GM21737 (cell line): ENCODE results near the gene CHPT1.
"Not testable (repeated sequence)": the region's sequence is repeated elsewhere in the genome, so short reads cannot be mapped to it uniquely, and the experiment has no call there.

Experiments
- ATAC-seq: cut with Tn5 transposase; IDR thresholded peaks from one replicate; pipeline ENCODE4 v1.9.1; 2021; ENCODE audit warnings: mild to moderate bottlenecking, moderate library complexity; ENCODE audit not compliant: unreplicated experiment

Gene CHPT1

DNA sequence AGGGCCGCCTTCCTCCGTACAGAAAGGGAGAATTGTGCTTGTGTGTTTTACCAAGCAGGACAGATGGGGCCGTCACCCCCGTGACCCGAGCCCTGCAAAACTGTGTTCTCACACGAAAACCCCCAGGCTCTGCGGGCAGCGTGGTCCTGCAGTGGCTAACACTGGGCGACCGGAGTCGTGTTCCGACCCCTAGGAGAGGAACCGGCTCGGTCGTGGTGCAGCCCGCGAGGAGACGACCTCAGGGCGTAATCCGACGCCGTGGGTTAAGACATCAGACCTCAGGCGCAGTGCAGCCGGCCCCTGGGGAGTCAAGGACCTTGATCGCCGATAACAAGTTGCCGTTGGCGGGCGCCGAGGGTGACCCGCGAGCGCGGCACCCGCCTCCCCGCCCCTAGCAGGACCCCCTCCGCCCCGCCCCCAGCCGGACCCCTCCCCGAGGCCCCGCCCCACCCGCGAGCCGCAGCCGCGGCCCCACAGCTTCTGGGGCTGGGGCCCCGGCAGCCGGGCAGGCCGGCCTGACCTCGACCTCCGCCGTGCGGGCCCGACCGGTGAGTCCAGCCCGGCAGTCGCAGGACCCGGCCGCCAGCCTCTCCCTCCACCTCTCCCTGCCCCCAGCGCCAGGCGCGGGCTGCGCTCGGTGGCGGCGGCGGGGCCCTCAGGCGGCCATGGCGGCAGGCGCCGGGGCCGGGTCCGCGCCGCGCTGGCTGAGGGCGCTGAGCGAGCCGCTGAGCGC, at the start of gene CHPT1:
TSS of gene CHPT1 (plus strand) at position 444 of the 733 bp plus-strand sequence. CDS start at position 666, 222 bp downstream.
- peak; percentile 61 for ATAC-seq

DNA sequence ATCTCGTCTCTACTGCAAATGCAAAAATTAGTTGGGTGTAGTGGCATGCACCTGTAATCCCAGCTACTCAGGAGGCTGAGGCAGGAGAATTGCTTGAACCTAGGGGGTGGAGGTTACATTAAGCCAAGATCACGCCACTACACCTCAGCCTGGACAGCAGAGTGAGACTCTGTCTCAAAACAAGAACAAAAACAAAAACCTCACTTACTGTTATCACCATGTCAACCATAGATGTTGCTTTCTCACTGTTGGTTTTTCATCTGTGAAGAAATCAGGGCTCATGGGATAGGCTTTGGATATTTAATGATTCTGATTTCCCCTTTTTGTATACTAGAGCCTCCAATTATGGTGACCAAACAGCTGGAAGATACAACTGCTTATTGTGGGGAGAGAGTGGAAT, 49.7 kb upstream of the CHPT1 start:
- ATAC-seq = no peak

DNA sequence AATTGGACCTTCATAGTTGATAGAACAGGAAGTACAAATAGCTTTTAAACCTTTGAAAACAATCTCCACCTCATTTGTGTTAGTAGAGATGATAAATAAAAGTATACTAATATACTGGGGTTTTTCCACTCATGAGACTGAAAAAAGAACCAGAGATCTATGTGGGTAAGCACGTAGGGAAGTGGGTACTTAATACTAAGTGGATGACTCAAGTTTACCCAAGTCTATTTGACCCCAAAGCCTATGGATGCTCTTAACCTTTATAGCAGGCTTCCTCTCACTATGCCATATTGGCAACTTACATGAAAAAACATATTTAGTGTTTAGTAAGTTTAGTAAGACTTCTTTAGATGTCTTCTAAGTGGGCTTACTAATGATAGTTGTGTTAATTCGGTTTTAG, 49.2 kb upstream of the CHPT1 start:
- no peak for ATAC-seq

DNA sequence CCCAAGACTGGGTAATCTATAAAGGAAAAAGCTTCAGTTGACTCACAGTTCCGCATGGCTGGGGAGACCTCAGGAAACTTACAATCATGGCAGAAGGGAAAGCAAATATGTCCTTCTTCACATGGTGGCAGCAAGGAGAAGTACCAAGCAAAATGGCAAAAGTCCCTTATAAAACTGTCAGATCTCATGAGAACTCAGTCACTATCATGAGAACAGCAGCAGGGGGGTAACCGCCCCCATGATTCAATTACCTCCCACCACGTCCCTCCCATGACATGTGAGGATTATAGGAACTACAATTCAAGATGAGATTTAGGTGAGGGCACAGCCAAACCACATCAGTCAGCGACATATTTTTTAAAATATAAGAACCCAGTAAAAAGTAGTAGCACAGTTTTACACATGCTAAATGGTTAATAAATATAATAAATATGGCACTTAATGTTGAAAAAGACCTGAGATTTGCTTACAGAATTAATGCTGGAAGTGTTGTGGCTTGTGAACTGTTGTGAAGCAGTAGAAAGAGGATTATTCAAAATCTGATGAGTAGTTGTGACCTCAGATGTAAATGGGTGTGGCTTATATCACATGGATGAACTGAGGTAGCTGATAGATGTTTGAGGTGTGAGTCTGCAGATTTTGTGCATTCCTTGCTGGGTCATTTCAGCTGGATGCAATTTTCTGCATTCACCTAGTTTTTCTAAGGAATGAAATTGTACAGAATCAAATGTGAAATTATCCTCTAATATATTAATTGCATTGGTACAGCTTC, 46.9 kb upstream of the CHPT1 start:
- ATAC-seq = no peak

DNA sequence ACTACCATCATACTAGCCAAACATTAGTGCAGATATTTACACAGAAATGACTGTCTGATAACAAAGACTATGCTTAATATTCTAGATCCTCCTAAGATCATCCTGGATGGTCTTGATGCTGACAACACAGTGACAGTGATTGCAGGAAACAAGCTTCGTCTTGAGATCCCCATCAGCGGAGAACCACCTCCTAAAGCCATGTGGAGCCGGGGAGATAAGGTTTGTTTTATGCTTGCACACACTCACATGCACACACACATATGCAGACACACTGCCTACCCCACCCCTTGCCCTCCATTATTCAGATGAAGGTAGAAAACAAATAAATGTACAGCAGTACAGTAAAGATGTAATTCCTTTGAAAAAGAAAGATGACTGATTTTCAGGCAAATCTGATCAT, 44.4 kb upstream of the CHPT1 start:
- no peak for ATAC-seq

DNA sequence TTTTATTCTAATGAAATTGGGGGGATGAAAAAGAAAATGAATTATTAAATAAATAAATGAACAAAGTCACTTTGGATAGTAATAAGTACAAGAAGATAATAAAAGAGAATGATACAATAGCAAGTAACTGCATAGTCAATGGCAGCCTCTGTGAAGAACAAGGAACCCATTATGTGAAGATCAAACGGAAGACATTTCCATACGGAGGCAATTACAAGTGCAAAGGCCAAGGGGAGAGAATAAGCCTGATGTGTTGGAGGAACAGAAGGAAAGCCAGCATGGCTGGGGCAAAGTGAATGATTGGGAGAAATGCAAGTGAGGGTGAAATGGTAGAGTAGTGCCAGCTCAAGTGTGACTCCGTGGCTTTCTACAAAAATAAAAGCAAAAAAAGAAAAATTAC, 43.9 kb upstream of the CHPT1 start:
- ATAC-seq = no peak

DNA sequence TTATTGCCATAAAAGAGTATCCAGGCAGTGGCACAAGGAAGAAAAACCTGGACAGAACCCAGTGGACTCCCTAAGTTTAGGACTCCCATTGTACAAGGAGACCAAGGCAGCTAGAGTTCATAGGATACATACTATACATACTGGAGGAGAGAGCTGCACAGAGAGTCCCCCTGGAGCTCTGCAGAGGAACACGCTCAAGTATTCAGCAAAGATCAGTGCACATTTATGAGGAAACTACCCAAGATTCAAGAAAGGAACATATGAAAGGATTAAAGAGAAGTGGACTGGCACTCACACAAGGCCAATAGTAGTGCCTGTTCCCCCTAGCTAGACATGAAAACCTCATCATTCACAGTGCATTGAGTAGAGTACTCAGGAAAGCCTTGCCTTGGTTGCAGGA, 43.0 kb upstream of the CHPT1 start:
- ATAC-seq = no peak

DNA sequence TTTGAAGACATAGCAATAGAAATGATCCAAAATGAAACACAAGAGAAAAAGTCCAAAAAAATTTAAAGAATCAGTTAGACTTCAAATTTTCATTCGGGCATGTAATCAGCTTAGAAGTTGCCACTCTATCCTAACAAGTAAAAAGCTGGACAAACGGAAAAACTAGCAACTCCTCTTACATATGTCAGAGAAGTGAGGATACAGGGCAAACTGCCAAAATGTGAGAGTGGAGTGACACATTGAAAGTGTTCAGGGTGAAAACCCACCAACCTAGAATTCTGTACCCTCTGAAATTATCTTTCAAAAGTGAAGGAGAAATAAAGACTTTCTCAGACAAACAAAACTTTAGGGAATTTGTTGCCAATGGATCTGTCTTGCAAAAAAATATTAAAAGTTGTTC, 42.0 kb upstream of the CHPT1 start:
- ATAC-seq = no peak

DNA sequence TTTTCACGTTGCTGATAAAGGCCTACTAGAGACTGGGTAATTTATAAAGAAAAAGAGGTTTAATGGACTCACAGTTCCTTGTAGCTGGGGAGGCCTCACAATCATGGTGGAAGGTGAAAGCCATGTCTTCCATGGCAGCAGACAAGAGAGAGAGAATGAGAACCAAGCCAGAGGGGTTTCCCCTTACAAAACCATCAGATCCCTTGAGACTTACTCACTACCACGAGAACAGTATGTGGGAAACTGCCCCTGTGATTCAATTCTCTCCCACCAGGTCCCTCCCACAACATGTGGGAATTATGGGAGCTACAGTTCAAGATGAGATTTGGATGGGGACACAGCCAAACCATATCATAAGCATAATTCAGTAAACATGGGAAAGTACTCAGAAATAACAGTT, 36.8 kb upstream of the CHPT1 start:
- ATAC-seq = not testable (repeated sequence)

DNA sequence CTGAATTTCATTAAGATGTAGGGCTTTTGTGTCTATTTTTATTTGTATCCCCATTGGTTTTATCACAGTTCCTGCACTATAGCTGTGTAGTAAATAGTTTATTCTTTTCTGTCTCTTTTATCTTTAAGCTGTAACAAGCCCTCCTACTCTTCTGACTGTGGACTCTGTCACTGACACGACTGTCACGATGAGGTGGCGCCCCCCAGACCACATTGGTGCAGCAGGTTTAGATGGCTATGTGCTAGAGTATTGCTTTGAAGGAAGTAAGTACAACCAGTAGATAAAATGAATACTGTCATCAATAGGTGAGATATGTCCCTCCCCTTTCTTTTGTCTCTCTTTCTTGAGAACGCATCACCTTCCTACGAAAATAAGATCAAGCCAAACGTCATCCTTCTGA, 34.1 kb upstream of the CHPT1 start:
- no peak for ATAC-seq

DNA sequence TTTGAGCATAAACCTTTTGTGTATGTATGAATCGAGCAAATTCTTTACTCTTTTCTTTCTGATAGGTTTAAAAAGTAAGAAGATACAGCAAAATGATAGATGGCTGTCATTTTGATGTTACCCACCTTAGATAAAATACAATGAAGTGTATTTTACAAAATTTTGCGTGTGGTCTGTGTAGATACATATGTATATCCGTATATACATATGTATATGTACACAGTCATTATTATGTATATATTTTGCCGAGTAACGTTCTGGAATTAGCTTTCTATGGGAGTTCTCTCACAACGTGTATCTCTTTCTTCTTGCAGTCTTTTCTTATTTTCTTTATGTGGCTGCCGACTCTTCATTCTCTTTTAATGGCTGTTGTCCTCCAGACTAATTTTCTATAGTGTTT, 32.4 kb upstream of the CHPT1 start:
- ATAC-seq = no peak

DNA sequence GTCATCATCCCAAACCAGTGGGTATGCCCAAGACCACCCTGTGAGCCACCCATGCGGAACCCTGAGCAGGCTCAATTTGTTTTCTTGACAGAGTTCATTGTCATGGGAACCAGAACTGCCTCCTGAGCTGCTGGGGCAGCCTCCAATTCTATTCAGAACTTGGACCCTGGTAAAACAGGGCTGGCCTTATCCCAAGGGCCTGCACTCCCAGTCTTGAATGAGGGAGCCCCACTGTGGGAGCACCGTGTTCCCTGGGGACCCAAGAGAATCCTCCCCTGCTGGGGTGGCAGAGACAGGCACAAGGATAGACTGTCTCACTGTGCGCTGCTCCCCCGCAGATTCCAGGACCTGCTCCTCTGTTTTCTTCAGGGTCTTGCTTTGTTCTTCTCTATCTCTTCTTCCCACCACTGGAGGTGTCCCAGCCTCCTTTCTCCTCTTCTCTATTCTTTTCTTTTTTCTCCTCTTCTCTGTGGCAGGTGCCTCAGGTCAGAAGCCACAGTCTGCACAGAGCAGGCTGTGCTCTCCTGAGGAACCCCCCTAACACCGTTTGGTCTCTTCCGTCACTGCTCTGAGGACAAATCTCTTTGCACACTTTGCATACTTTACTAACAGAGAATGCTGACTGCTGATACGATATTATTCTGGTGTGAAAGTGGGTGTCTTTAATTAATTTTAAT, 31.2 kb upstream of the CHPT1 start:
- no peak for ATAC-seq

DNA sequence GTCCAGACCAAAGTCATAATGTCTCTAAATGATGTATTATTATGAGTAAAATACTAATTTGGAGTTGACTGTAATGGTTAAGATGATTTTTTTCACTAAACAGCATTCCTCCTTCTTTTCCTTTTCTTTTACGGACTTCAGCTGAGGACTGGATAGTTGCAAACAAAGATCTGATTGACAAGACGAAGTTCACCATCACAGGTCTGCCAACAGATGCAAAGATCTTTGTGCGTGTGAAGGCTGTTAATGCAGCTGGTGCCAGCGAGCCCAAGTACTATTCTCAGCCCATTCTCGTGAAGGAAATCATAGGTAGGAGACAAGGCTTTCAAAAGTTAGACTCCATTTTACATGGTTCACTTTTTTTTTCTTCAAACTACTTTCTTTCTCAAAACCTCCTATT, 29.8 kb upstream of the CHPT1 start:
- ATAC-seq = no peak

DNA sequence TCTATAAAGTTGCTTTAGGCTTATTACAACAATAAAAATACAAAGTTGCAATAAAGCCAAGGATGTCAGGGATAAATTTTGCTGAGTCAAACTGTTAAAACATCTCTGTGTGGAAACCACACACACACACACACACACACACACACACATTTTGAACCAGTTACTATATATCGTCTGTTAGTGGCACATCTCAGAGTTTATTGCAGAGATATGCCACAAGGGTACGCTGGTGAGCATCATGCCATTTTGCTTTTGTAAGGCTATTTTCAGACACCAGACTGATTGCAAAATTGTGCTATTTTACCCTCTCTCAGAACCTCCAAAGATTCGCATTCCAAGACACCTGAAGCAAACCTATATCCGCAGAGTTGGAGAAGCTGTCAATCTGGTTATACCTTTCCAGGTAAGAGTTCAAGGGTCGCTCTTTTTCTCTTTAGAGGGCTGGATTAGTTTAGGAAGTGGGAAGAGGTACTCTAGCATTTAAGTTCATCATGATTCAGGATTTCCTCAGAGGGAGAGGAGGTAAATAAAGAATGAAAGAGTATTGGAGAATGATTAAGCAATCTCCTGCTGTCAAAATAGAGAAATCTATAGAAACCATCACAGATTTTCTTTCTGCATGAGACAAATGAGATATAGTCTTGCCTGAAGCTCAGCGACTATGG, 27.3 kb upstream of the CHPT1 start:
- no peak for ATAC-seq

DNA sequence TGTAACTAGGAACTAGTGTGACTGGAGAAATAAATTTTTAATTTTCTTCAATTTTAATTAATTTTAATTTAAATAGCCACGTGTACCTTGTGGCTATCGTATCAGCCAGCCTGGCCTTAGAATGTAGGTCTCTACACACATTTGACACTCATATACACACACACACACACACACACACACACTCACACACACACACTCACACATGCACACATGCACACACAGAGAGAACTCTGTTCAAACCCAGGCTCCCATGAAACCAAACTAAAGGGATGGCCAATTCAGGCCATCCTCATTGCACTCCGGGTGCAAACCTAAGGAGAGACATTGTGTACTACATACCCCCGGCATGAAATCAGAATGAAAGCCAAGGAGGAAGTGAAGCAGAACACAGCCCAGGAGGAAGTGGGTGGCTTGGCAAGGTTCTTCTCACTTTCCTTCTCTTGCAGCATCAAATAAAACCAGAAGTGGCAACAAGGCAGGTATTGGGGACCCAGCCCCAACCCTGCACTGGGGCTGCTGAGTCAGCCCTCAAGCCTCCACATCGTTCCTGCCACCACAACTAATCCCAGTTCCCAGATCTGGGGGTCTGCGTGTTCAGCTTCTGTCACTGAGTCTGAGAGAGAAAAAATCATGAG, 26.2 kb upstream of the CHPT1 start:
- ATAC-seq = peak; percentile 82

DNA sequence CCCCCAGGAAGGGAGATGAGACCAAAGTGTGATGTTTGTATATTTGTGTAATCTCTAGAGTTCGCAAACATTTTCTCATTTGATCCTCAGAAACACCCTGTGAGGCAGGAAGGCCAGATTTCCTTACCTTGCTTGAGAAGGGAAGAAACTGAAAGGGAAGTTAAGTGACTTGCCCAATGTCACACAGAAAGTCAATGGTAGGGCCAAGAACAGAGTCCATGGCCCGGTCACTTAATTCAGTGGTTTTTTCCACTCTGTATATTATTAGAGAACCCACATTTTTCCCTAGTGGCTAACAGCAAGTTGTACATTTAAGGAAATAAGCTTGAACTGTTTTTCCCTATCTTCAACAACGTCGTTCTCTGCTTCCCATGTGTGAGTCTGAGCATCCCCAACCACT, 25.6 kb upstream of the CHPT1 start:
- ATAC-seq = peak; percentile 16

DNA sequence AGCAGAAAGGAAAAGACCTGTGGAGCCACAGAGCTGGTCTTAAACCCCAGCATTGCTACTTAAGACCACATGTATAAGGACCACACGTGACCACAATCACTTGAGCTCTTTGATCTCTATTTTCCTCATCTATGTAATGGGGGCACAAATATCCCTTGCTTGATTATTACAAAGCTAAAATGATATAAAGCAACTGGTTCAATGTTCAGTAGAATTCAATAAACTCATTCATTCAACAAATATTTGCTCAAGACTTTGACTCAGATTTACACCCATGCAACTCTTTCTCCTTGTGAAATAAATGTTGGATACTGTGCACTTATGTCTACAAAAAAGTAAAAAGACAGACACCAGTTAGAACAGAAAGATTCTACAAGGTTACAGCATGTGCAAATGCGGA, 21.9 kb upstream of the CHPT1 start:
- no peak for ATAC-seq

DNA sequence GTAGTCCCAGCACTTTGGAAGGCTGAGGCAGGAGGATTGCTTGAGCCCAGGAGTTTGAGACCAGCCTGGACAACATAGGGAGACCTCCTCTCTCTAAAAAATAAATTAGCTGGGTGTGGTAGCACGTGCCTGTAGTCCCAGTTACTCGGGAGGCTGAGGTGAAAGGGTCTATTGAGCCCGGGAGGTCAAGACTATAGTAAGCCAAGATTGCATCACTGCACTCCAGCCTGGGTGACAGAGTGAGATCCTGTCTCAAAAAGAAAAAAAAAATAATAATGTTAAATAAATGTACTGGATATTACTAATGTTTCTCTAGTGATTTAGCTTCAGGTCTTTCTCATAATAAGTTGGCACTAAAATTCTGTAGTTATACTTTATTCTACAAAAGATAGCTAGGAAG, 20.9 kb upstream of the CHPT1 start:
- ATAC-seq = not testable (repeated sequence)

DNA sequence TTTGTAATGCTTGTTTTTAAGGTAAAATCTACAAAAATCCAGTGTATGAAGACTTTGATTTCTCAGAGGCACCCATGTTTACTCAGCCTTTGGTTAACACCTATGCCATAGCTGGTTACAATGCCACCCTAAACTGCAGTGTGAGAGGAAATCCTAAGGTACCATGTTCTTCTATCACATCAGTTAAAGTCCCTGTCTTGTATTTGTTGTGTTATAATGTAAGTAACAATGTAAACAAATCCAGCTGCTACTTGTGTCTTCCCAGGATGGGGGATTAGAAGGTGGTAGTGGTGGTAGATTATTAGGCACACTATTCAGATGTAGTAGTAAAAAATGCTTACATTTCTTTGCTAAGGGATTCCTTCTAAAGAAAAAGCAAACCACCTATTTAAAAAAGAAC, 19.4 kb upstream of the CHPT1 start:
- ATAC-seq = no peak

DNA sequence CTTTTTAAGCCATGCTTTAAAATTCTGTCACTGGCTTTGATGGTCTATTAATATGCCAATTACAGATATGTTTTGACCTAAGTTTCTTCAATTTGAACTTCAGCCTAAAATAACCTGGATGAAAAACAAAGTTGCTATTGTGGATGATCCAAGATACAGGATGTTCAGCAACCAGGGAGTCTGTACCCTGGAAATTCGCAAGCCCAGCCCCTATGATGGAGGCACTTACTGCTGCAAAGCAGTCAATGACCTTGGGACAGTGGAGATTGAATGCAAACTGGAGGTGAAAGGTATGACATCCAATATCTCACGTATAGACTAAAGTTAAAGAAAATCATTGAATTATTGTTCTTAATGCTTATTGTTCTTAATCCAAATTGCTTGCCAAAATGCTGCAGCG, 17.2 kb upstream of the CHPT1 start:
- ATAC-seq = no peak

DNA sequence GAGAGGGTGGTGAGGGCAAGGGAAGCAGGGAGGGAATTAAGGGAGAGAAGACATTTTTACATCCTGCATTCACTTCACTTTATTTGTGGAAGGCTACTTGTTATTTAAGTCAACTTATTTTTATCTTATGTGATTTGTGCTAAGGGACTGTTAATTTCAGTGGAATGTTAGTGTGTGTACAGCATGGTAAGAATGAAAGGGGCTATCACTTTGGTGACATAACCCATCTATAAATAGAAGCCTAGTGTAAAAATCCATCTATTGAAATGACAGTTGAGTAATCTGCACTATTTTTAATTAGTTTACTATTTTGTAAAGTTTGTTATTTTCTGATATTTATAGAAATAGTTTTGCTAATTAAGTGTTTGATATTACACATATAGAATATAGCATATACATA, 16.8 kb upstream of the CHPT1 start:
- no peak for ATAC-seq
